HepG2 (cell line): ENCODE measurements around the gene ARPC1A. TPM values are rescaled to one million over a fixed set of nuclear protein-coding genes. Genes with fewer than 3 reads are reported as not detected.

Source experiments
- CENPT ChIP-seq: sonication (generic); formaldehyde crosslinking; IDR thresholded peaks from 2 replicates; pipeline ENCODE4 v1.8.0; 2022; ENCODE audit warnings: low read depth, mild to moderate bottlenecking, moderate library complexity, missing genetic modification reagents
- EEA1 ChIP-seq: sonication (generic); formaldehyde crosslinking; IDR thresholded peaks from 2 replicates; pipeline ENCODE4 v1.5.1; 2020; ENCODE audit warnings: mild to moderate bottlenecking, missing genetic modification reagents, borderline replicate concordance
- EED ChIP-seq: sonication (generic); formaldehyde crosslinking; IDR thresholded peaks from 2 replicates; pipeline ENCODE4 v1.5.0; 2020; ENCODE audit warnings: mild to moderate bottlenecking, missing genetic modification reagents
- FOXJ3 ChIP-seq: sonication (generic); formaldehyde crosslinking; IDR thresholded peaks from 2 replicates; pipeline ENCODE4 v1.4.0; 2020; ENCODE audit warnings: missing genetic modification reagents, mild to moderate bottlenecking, borderline replicate concordance
- HDAC1 ChIP-seq: sonication (generic); formaldehyde crosslinking; IDR thresholded peaks from 2 replicates; pipeline ENCODE4 v1.5.1; 2020; ENCODE audit warnings: mild to moderate bottlenecking, missing genetic modification reagents
- HDAC2 ChIP-seq: sonication (generic); formaldehyde crosslinking; IDR thresholded peaks from 2 replicates; pipeline ENCODE4 v1.4.0; 2020; ENCODE audit warnings: missing genetic modification reagents
- IRX3 ChIP-seq: sonication (generic); formaldehyde crosslinking; IDR thresholded peaks from 2 replicates; pipeline ENCODE4 v1.8.1; 2023; ENCODE audit warnings: mild to moderate bottlenecking, low read depth, missing genetic modification reagents, borderline replicate concordance
- MAFG ChIP-seq: sonication (generic); formaldehyde crosslinking; IDR thresholded peaks from 2 replicates; pipeline ENCODE4 v1.5.1; 2020; ENCODE audit warnings: mild to moderate bottlenecking, missing genetic modification reagents
- MAFK ChIP-seq, 2 experiments: IDR thresholded peaks in 1 of 2; conservative IDR thresholded peaks in 1 of 2; 2 replicates each; pipeline ENCODE4 v1.6.1; 2011; ENCODE audit warnings: improper control_type of control experiment in 2 of 2, low read length in 2 of 2
- NR1H2 ChIP-seq: sonication (generic); formaldehyde crosslinking; IDR thresholded peaks from 2 replicates; pipeline ENCODE4 v1.8.1; 2022; ENCODE audit warnings: low read depth, missing genetic modification reagents, borderline replicate concordance
- RAD21 ChIP-seq: fragments of 450-650 bp; formaldehyde crosslinking; IDR thresholded peaks from 2 replicates; pipeline ENCODE4 v1.5.0; 2020; ENCODE audit warnings: mild to moderate bottlenecking
- SAP130 ChIP-seq: IDR thresholded peaks from 2 replicates; pipeline ENCODE4 v1.6.1; 2016; ENCODE audit warnings: low read depth
- ZFP1 ChIP-seq: IDR thresholded peaks from 2 replicates; pipeline ENCODE4 v1.6.1; 2016
- ZFP37 ChIP-seq: sonication (generic); formaldehyde crosslinking; IDR thresholded peaks from 2 replicates; pipeline ENCODE4 v1.4.0; 2020; ENCODE audit warnings: missing genetic modification reagents, borderline replicate concordance
- ZKSCAN1 ChIP-seq: fragments of 150-350 bp; IDR thresholded peaks from 2 replicates; pipeline ENCODE4 v1.6.1; 2014; ENCODE audit warnings: low read length
- ZNF556 ChIP-seq: sonication (generic); formaldehyde crosslinking; IDR thresholded peaks from 2 replicates; pipeline ENCODE4 v1.4.0; 2020; ENCODE audit warnings: mild to moderate bottlenecking, missing genetic modification reagents, borderline replicate concordance
- ZNF557 ChIP-seq: sonication (generic); formaldehyde crosslinking; IDR thresholded peaks from 2 replicates; pipeline ENCODE4 v1.4.0; 2020; ENCODE audit warnings: missing genetic modification reagents
- ZNF652 ChIP-seq: IDR thresholded peaks from 2 replicates; pipeline ENCODE4 v1.6.1; 2016; ENCODE audit warnings: low read depth, borderline replicate concordance
- polyA plus RNA-seq, 8 experiments: library from polyadenylated mRNA; depleted of rRNA in 3 of 8; stranded (reverse) in 7 of 8; unstranded in 1 of 8; fragments of >200 nt; fragmentation: Illumina TruSeq in 4 of 8; extraction: Trizol in 4 of 8; gene quantifications; 2 replicates each; pipeline versions ENCODE4 v1.2.1 to v1.2.3, GENCODE V29; 2011 to 2016; ENCODE audit warnings: low read depth in 4 of 8, missing spikeins in 1 of 8, mixed read lengths in 1 of 8; ENCODE audit not compliant: insufficient read depth in 1 of 8
- total RNA-seq, 5 experiments: library from RNA; depleted of rRNA; stranded (reverse); fragments of >200 nt; fragmentation: Illumina TruSeq; extraction: Trizol; gene quantifications; 2 replicates each; pipeline ENCODE4 v1.2.3, GENCODE V29; 2016; ENCODE audit warnings: low read depth in 1 of 5
- TF ChIP-seq, protein P1 (sequence below): conservative IDR thresholded peaks from 2 replicates; pipeline ENCODE4 v1.6.1; 2018; ENCODE audit warnings: missing genetic modification reagents
- TF ChIP-seq, protein P2 (sequence below): sonication (generic); formaldehyde crosslinking; IDR thresholded peaks from 2 replicates; pipeline ENCODE4 v1.4.0; 2020; ENCODE audit warnings: missing genetic modification reagents
- TF ChIP-seq, protein P3 (sequence below): sonication (generic); formaldehyde crosslinking; IDR thresholded peaks from 2 replicates; pipeline ENCODE4 v1.5.1; 2020; ENCODE audit warnings: mild to moderate bottlenecking, moderate library complexity, missing genetic modification reagents
- TF ChIP-seq, protein P4 (sequence below): IDR thresholded peaks from 2 replicates; pipeline ENCODE4 v1.6.1; 2018; ENCODE audit warnings: missing genetic modification reagents, mild to moderate bottlenecking, missing compliant biosample characterization

Gene ARPC1A
- total and polyA plus RNA-seq, 2 of the 13 experiments (the other 11 are each of a cell fraction or from before 2014, with no cell fraction given): 44.3 to 88.5 TPM

DNA sequence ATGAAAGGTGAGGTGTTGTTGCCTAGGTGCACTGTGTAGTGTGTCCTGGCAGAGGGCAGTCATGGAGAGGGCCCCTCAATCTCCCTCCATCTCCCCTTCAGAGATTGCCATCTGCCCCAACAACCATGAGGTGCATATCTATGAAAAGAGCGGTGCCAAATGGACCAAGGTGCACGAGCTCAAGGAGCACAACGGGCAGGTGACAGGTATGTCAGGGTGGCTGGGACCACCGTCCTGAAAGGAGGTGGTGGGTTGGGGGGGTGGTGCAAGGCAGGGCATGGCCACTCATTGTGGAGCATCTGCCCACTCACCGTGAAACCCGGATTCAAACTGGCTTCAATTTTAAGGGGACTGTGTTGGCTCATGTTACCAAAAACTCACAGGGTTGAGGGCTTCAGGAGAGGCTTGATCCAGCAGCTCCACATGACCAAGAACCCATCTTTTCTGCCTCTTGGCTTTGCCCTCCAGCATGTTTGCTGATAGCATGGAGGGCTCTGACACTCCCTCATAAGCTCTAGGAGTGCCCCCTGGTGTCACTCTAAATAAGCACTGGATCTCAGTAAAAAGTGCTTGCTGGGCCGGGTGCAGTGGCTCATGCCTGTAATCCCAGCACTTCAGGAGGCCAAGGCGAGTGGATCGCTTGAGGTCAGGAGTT is 61.0 kb downstream of the ARPC1A start (continued):
- TF ChIP-seq, protein P1, sequence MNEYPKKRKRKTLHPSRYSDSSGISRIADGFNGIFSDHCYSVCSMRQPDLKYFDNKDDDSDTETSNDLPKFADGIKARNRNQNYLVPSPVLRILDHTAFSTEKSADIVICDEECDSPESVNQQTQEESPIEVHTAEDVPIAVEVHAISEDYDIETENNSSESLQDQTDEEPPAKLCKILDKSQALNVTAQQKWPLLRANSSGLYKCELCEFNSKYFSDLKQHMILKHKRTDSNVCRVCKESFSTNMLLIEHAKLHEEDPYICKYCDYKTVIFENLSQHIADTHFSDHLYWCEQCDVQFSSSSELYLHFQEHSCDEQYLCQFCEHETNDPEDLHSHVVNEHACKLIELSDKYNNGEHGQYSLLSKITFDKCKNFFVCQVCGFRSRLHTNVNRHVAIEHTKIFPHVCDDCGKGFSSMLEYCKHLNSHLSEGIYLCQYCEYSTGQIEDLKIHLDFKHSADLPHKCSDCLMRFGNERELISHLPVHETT (CRISPR knock-in tag): no peak
- TF ChIP-seq HDAC2 (CRISPR knock-in tag) (peak; percentile 17; the same call in 1 of the 2 replicates), IRX3 (CRISPR knock-in tag) (no peak), SAP130 (peak; percentile 38; the same call in 1 of the 2 replicates), MAFK (conservative IDR thresholded peaks at IDR 0.05 in 1 of 2, IDR thresholded peaks at IDR 0.05 in 1 of 2; ENCODE audit: low read length in 2 of 2) (no peak), ZNF557 (CRISPR knock-in tag) (no peak), NR1H2 (no peak), ZFP37 (no peak), FOXJ3 (CRISPR knock-in tag) (no peak), ZKSCAN1 (0 out of 2 replicates have a peak, but pooled peaks have one; percentile 9), CENPT (CRISPR knock-in tag) (no peak), RAD21 (CRISPR knock-in tag) (peak; percentile 77), EED (CRISPR knock-in tag) (no peak), ZNF556 (CRISPR knock-in tag) (no peak), HDAC1 (no peak), MAFG (CRISPR knock-in tag) (no peak), ZFP1 (no peak), EEA1 (CRISPR knock-in tag) (no peak), ZNF652 (CRISPR knock-in tag) (no peak)
- TF ChIP-seq, protein P2, sequence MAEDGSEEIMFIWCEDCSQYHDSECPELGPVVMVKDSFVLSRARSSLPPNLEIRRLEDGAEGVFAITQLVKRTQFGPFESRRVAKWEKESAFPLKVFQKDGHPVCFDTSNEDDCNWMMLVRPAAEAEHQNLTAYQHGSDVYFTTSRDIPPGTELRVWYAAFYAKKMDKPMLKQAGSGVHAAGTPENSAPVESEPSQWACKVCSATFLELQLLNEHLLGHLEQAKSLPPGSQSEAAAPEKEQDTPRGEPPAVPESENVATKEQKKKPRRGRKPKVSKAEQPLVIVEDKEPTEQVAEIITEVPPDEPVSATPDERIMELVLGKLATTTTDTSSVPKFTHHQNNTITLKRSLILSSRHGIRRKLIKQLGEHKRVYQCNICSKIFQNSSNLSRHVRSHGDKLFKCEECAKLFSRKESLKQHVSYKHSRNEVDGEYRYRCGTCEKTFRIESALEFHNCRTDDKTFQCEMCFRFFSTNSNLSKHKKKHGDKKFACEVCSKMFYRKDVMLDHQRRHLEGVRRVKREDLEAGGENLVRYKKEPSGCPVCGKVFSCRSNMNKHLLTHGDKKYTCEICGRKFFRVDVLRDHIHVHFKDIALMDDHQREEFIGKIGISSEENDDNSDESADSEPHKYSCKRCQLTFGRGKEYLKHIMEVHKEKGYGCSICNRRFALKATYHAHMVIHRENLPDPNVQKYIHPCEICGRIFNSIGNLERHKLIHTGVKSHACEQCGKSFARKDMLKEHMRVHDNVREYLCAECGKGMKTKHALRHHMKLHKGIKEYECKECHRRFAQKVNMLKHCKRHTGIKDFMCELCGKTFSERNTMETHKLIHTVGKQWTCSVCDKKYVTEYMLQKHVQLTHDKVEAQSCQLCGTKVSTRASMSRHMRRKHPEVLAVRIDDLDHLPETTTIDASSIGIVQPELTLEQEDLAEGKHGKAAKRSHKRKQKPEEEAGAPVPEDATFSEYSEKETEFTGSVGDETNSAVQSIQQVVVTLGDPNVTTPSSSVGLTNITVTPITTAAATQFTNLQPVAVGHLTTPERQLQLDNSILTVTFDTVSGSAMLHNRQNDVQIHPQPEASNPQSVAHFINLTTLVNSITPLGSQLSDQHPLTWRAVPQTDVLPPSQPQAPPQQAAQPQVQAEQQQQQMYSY (CRISPR knock-in tag): no peak
- TF ChIP-seq, protein P3, sequence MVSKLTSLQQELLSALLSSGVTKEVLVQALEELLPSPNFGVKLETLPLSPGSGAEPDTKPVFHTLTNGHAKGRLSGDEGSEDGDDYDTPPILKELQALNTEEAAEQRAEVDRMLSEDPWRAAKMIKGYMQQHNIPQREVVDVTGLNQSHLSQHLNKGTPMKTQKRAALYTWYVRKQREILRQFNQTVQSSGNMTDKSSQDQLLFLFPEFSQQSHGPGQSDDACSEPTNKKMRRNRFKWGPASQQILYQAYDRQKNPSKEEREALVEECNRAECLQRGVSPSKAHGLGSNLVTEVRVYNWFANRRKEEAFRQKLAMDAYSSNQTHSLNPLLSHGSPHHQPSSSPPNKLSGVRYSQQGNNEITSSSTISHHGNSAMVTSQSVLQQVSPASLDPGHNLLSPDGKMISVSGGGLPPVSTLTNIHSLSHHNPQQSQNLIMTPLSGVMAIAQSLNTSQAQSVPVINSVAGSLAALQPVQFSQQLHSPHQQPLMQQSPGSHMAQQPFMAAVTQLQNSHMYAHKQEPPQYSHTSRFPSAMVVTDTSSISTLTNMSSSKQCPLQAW (CRISPR knock-in tag): 0 out of 2 replicates have a peak, but pooled peaks have one; percentile 35
- TF ChIP-seq, protein P4, sequence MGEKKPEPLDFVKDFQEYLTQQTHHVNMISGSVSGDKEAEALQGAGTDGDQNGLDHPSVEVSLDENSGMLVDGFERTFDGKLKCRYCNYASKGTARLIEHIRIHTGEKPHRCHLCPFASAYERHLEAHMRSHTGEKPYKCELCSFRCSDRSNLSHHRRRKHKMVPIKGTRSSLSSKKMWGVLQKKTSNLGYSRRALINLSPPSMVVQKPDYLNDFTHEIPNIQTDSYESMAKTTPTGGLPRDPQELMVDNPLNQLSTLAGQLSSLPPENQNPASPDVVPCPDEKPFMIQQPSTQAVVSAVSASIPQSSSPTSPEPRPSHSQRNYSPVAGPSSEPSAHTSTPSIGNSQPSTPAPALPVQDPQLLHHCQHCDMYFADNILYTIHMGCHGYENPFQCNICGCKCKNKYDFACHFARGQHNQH (CRISPR knock-in tag): 0 out of 2 replicates have a peak, but pooled peaks have one; percentile 35
